Activated T-cell treated with anti-CD3 and anti-CD28 coated beads for 1 hour (primary cell): Measurements from ENCODE around the gene XXYLT1.
"Not testable (repeated sequence)": the region's sequence is repeated elsewhere in the genome, so short reads cannot be mapped to it uniquely, and the experiment has no call there.

Experiments used
- DNase-seq: peaks from one replicate; pipeline ENCODE4 v3.0.0-alpha.2; 2020; ENCODE audit warnings: low read depth

The XXYLT1 gene

DNA sequence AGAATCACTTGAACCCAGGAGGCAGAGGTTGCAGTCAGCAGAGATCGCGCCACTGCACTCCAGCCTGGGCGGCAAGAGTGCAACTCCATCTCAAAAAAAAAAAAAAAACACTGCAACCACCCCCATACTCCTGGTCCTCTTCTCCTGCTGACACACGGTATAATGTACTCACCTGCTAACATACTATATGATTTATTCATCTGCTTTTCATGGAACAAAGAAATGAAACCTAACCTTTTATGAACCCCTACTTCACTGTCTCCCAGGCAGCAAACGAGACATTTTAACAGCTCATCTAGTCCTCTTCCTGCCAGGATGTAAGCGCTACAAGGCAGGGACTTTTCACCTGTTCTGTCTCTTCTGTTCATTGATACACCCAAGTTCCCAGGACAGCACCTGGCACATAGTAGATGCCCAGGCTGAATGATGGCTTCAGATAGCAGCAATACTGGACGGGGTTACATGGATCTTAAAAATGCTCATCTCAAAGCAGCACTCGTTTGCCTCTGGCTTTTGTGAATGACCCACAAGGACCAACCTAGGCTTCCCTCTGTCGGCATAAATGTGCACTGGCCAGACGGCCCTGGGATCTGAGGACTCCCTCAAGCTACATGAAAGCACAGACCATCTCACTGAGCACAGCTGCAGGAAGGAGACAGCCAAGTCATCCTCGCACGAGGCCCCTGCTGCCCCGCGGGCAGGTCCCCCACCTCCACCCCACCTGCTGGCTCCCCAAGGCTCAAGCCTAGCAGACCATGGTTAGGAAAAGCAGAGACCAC, 20.3 kb downstream of the XXYLT1 start:
- no peak for DNase-seq

DNA sequence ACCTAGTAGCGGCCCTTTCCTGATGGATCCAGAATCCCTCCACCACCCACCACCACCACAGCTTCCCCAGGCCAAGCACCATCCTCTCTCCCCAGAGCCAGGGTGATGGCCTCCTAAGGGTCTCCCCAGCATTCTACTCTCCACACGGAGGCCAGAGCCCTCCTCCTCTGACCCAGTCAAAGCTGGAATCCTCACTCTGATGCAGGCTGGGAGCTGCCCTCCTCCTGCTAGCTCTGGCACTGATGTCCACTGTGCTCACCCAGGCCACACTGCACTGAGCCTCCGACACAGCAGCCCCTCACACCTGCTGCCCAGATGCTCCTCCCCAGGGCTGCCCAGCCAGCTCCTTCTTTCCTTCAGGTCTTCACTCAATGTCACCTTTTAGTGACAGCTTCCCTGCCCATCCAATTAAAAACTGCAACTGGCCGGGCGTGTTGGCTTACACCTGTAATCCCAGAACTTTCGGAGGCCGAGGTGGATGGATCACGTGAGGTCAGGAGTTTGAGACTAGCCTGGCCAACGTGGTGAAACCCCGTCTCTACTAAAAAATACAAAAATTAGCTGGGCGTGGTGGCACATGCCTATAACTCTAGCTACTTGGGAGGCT, 21.0 kb downstream of the XXYLT1 start:
- DNase-seq: no peak

DNA sequence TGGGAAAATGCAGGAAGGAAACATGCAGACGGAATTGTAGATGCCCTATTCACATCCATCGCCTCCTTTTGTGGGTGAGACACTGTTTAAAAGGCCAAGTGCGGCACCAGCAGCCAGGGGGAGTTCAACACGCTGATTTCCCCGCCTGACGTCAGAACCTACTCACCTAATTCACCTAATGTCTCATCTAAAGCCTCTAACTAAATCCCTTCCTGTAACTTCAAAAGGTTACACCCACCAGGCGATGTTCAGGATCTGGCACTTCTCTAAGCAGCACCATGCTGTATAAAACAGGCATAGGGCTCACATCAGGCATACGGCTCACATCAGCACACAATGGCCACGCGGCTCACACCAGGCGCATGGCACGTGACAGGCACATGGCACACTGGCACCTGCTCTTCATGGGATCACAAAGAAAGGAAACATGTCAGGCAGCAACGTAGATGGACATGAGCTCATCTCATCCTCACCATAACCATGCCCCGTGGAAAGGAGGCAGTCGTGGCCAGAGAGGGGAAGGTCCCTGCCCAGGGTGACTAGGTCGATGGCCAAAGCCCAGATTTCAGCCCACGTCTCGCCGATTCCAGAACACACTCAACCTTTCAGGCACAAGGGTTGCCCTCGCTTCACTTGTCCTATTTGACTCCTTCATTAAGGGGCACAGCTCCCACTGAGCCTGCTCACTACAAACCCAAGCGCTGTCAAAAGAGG, 21.7 kb downstream of the XXYLT1 start:
- no peak for DNase-seq

- no peak for DNase-seq
Observed at GRCh38 chr3:195248281-195248680, 22.7 kb downstream of the XXYLT1 start.

DNA sequence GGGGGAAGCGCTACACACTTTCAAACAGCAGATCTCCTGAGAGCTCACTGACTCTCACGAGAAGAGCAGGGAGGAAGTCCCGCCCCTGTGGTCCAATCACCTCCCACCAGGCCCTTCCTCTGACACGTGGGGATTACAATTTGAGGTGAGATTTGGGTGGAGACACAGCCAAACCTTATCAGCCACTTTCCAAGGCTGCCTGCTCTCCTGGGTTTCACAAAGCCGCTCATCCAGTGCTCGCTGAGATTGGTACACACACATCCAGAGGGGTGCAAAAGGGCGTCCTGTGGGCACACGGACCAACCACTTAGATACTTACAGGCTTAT, 23.1 kb downstream of the XXYLT1 start:
- DNase-seq: no peak

DNA sequence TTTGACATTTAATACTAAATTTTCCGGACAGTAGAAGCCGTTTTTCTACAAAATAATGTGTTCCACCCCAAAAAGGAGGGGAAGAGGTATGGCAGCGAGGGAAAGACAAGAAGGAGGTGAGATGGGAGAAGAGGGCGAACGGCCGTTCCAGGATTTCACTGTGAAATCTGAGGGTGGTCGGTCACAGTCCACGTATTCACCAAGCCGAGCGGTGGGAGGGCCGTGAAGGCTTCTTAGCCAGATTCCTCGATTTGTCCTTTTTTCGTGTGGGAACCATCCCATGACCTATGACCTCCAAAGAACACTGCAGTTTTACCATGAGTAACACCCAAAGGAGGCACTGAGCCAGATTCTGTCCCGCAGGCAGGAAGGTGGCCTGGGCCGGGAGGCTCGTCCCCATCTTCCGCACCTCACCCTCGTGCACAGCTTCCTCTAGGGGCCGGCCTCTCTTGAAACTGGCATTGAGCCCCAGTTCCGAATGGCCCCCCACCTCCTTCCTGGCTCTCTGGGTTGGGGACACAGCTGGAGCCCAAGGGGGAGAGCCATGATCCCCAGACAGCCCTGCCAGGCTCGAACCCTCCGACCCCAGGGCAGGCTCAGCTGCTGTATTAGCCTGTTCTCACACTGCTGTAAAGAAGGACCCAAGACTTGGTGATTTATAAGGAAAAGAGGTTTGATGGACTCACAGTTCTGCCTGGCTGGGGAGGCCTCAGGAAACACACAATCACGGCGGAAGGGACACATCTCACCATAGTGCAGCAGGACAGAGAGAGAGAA, 23.7 kb downstream of the XXYLT1 start:
- DNase-seq: no peak

GRCh38 chr3:195246581-195246995, 24.4 kb downstream of the XXYLT1 start:
- no peak for DNase-seq

DNA sequence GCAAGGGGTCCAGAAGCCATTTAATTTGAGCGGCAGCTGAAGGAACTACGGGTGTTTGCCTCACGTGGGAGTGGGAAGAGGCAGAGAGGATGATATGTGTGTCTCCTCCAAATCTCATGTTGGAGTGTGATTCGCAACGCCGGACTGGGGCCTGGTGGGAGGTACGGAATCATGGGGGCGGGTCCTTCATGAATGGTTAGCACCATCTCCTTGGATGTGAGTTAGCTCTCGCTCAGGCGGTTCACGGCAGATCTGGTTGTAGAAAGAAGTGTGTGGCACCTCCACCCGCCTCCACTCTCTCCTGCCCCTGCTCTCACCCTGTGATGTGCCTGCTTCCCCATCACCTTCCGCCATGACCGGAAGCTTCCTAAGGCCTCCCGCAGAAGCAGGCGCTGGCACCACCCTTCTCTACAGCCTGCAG, 25.4 kb downstream of the XXYLT1 start:
- no peak for DNase-seq

DNA sequence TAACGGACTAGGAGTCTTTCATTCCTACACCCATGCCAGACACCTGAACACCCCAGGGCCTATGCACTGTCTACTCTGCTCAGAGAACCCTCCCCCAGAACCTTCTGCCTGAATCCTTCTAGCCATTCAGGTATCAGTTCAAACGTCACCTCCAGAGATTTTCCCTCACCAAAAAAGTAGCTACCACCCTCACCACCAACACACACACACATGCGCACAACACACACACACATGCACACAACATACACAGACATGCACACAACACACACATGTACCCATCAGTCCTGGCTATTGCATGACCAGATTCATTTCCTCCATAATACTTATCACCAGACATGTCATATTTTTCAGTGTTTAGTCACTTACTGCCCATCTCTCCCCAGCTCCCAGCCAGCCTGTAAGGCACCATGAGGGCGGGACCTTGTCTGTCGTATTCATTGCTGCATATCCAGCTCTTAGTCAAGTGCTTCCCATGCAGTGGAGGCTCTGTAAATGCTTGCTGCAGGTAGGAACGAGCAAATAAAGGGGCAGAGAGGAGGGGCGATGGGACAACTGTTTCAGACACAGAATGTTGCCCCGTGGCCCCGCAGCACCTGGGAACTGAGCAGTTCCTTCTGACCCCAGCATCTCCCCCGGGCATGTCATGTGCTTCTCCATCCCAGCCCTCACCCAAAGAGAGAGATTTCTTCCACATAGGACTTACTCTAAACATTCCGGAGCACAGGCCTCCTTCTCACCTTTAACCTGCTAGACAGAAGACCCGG, 29.2 kb downstream of the XXYLT1 start:
- no peak for DNase-seq

DNA sequence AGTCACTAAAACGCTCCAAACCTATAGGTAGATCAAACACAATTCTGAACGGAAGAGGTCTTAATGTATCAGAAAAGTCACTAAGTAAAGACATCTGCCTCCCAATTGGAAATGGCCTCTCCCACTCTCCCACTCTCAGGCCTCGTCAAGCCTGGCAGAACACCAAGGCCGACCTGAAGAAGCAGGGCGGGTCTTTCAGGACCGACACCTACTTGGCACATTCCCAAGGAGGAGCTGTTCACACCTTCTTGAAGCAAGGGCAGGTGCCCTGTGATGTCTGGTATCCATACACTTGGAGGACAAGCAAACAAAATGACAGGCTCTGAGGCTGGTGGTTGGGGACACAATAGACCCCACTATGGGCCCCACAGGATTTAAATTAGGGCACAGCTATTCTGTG, 30.0 kb downstream of the XXYLT1 start:
- no peak for DNase-seq

- DNase-seq: no peak
Observed at GRCh38 chr3:195240171-195240701, 30.7 kb downstream of the XXYLT1 start.

GRCh38 chr3:195239121-195239520, 31.8 kb downstream of the XXYLT1 start:
- no peak for DNase-seq

DNA sequence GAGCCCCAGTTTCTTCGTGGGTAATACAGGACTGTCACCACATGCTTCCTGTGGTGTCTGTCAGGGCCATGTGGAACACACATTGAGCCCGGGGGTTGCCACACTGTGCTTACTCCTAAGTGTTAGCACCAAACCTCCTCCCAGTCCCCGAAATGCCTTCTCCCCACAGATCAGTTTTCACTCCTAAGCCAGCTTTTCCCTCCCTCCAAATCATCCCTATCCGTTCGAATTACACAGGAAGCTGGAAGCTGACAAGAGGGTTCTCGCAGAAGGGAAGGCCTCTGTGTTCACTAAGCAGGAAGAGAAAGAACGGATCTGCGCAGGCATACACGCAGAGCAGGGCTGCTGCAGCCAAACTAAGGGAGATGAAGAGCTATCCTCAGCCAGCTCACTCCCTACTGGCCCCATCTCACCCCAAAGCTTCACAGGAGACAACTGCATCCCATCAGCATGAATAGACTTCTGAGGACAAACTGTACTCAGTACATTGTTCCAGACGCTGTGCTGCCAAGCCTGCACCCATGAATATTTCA, 32.3 kb downstream of the XXYLT1 start:
- DNase-seq: no peak

- DNase-seq: no peak
Observed at GRCh38 chr3:195238081-195238571, 32.8 kb downstream of the XXYLT1 start.

DNA sequence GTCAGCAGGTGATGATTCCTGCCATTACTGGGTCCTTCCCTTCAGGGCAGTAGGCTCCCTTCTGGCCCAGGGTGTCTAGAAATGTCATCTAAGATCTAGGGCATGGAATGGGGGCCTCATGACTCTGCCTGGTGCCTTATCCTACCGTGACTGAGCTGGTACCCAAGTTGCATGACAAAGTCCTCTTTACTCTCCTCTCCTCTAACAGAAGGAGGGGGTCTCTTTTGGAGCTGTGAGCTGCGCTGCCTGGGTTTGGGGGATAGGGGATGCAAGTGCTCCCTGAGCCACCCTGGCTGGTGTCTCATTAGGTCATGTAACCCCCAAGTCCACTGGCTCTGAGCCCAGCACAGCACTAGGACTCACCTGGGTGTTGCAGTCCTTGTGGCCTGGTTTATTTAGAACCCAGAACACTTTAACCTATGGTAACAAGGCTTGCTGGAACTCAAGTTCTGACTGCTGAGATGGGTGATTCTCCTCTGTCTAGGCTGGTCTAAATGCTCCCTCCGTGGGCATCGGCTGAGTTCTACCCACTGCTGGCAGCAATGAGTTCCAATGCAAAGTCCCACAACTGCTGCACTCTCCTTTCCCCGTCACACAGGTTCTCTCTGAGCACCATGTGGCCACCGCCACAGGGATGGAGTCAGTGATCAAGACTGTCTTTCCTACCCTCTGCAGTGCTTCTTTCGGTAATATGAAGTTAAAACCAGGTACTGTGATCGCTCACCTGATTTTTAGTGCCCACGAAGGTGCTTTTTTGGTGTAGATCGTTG, 34.0 kb downstream of the XXYLT1 start:
- DNase-seq: no peak

- no peak for DNase-seq
Observed at GRCh38 chr3:195236076-195236798, 34.7 kb downstream of the XXYLT1 start.

- no peak for DNase-seq
Observed at GRCh38 chr3:195230244-195230643, 40.7 kb downstream of the XXYLT1 start.

- DNase-seq: not testable (repeated sequence)
Observed at GRCh38 chr3:195228886-195229285, 42.1 kb downstream of the XXYLT1 start.

GRCh38 chr3:195227871-195228270, 43.1 kb downstream of the XXYLT1 start:
- DNase-seq: no peak
